GM18861 (cell line): ENCODE measurements around the gene OR6P1.

Experiments used
- ATAC-seq: cut with Tn5 transposase; IDR thresholded peaks from one replicate; pipeline ENCODE4 v1.9.1; 2021; ENCODE audit not compliant: unreplicated experiment

OR6P1 gene, protein sequence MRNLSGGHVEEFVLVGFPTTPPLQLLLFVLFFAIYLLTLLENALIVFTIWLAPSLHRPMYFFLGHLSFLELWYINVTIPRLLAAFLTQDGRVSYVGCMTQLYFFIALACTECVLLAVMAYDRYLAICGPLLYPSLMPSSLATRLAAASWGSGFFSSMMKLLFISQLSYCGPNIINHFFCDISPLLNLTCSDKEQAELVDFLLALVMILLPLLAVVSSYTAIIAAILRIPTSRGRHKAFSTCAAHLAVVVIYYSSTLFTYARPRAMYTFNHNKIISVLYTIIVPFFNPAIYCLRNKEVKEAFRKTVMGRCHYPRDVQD

GRCh38 chr1:158570480-158570879 lies at the start of gene OR6P1:
Gene OR6P1 (minus strand): TSS chr1:158570580. CDS start chr1:158563604, 6,976 bp downstream.
- no peak for ATAC-seq

DNA sequence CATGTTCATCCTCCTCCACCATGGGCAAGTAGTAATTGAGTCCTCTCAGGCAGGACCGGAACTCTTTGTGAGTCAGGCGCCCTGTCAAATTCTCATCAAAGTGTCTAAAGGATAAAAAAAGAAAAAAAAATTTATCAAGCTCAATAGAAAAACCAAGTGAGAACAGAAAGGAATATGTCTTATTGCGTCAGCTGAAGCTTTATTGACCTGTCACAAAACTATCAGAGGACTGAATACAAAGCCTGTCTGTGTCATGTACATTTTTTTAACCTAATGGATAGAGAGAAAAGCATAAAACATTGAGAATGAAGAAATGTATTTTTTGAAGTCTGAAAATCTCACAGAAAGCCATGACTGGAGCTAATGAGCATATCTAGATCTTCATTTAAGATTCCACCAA lies 43.4 kb upstream of the OR6P1 start:
- no peak for ATAC-seq

DNA sequence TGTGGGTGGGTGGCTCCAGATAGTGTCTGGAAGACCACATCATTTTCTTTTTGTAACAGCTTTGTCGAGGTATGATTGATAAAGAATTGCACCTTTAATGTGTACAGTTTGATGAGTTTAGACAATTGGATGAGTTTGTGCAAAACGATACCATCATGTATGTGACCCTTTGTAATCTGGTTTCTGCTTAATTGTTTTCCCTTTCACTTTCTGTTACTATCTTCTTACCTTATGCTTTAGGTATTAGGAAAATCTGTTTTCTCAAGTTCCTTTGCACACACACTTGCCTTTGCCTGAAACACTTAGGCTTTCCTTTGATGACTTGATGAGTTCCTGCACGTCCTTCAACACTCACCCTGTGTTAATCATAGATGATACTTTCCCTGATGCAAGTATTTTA lies 41.5 kb upstream of the OR6P1 start:
- no peak for ATAC-seq

DNA sequence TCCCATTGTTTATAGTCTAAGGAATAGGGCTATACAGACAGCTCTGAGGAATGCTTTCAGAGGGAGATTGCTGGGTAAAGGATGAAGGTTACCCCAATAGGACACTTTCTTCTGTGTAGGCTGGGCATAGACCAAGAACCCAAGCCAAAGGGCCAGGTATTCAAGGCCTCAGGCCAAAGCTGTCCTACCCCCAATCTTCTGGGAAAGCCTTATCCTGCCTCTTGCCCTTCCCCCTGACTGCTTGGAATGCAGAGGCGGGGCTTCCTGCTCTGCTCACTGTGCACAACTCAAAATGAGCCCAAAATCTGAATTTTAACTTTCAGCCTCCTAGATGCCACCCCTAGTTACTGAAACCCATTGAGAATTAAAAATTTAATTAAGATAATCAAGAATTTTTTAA lies 36.9 kb upstream of the OR6P1 start:
- no peak for ATAC-seq

- no peak for ATAC-seq
Observed at GRCh38 chr1:158604968-158605367, 34.6 kb upstream of the OR6P1 start, which contains the start of gene OR10Z1. Gene OR10Z1 (plus strand): TSS chr1:158605268. CDS start chr1:158606439, 1,171 bp downstream.

- no peak for ATAC-seq
Observed at GRCh38 chr1:158600735-158601134, 30.4 kb upstream of the OR6P1 start.

GRCh38 chr1:158586942-158587341 lies 16.6 kb upstream of the OR6P1 start:
- ATAC-seq, result no peak

DNA sequence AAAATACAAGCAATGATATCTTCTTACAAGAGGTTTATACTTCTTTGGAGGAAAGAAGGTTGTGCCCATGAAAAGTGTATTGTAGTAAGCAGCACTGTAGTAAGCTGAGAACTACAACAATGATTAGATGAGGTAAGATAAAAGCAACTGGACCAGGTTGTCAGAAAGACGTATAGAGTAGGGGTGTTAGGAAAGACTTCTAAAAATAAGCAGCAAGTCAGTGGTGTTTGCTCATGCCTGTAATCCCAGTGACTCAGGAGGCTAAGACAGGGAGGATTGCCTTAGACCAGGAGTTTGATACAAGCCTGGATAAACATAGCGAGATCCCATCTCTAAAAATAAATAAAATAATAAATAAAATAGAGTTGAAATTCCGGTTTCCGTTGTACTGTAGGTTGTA lies 13.6 kb upstream of the OR6P1 start:
- no peak for ATAC-seq

DNA sequence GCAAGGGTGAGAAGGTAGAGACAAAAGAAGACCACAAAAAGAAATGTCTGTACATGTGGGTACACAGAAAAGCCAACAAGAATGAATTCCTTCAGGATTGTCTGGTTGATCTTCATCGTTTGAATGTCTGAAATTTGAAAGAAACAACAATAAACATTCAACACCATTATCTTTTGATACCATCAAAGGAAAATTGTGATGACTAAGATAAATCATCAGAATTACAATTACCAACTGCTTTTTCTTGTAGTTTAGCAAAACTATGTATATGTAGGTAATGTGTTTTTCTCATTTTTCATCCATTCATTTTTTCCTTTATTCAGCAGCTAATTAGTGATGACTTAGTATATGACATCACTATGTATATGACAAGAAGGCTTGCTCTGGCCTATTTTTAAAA lies 9.4 kb upstream of the OR6P1 start, which contains the start of gene OR10X1:
OR10X1 (minus strand) TSS at position 167 of the 400 bp plus-strand sequence; CDS start at position 167, 0 bp downstream.
- no peak for ATAC-seq

DNA sequence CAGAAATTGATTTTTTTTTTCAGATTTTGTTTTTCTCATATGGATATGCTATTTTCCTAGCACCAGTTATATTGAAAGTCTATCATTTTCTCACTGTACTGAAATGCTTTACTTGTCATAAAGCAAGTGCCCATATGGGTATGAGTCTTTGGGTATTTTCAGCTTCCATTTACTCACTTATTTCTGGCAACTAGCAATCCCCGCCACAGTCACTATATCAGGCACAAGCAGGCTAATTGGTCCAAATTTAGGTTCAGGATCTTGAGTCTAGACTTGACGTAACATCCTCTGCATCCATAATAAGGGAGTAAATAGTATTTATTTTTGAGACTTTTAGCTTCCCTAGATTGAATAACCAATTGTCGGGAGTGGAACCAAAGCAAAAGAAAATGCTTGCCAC lies 7.2 kb upstream of the OR6P1 start:
- ATAC-seq, result no peak

DNA sequence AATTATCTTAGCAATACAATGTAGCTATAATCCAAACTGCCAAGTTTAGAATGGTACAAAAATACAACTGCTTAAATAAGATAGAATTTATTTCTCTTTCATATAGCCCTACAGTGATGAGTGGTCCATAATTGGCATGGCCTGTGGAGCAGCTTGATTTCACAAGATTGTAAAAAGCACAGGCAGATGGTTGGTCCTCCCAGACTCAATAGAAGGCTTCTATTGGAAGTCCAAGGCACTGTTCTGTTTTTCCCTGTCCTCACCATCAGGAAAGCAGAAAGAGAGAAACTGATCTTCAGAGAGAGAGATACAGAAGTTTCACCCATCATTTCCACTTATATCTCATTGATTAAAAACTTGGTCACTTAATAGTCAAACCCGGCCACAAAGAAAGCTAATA lies 1.8 kb upstream of the OR6P1 start:
- no peak for ATAC-seq

DNA sequence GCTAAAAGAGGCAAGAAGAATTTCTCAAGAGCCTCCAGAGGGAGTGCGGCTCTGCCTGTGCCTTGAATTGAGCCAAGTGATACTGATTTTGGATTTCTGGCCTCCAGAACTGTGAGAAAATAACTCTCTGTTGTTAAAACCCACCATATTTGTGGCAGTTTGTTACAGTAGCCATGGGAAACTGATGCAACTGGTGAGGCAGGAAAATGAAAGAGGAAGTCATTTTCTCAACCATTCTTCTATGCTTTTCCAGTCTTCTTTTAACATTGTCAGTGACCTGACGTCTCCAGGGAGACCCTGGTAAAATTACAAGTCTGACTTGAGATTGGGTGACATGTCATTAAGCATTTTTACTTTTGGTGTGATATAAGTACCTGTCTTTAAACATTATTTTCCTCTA lies 5.8 kb downstream of the OR6P1 start:
- no peak for ATAC-seq

DNA sequence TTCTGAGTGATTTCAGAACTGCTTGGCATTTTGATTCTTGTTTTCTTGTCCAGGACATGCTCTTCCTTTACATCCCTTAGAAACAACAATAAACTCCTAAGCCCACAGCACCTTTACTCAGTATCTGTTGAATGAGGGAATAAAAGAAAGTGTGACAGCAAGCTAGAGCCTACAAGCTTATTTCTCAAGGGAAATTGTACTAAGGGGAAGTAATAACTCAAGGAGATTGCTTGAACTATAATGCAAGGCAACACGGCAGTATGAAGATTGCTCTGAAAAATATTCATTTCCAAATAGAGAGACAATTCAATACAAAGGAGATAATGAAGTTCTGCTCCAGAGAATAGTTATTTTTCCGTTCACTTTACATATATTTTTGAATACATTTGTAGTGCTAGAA lies 6.5 kb downstream of the OR6P1 start:
- no peak for ATAC-seq

GRCh38 chr1:158559696-158560095 lies 10.7 kb downstream of the OR6P1 start:
- no peak for ATAC-seq

GRCh38 chr1:158554352-158554751 lies 16.0 kb downstream of the OR6P1 start, which contains the start of gene OR6Y1:
Gene OR6Y1 (minus strand): TSS chr1:158554405. CDS start chr1:158548105, 6,300 bp downstream.
- ATAC-seq, result no peak

DNA sequence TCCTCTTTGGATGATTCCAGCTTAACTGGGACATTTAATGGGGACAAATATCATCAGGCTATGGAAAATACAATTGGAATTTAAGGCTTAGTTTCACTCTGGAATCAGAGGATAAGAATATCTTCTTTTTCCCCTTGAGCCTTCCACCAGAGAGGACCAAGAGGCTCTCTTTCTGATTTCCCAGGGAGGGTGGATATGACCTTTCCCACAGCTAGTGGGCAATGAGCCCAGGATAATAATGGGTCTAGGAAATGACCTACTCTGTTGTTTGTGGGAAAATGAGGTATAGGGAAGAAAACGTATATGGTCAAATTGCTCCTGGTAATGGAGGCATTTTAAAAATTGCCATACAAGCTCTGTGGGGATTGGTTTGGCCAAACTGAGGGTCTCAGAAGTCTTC lies 18.1 kb downstream of the OR6P1 start:
- no peak for ATAC-seq

- ATAC-seq, result no peak
Observed at GRCh38 chr1:158547533-158547932, 22.8 kb downstream of the OR6P1 start.

DNA sequence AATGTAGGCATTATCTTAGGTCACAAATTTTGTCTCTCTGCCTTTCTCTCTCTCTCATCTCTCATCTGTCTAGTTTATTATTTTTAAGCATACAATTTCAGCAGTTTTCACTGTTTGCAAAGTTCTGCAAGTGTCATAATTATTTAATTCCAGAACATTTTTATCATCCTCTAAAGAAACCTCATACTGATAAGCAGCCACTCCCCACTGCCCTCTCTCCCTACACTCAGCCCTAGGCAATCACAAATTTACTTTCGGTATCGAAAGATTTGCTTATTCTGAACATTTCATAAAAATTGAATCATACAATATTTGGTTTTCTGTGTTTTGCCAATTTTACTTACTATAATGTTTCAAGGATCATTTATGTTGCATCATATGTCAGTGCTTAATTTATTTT lies 32.8 kb downstream of the OR6P1 start:
- ATAC-seq, result no peak

- no peak for ATAC-seq
Observed at GRCh38 chr1:158534496-158534895, 35.9 kb downstream of the OR6P1 start.

DNA sequence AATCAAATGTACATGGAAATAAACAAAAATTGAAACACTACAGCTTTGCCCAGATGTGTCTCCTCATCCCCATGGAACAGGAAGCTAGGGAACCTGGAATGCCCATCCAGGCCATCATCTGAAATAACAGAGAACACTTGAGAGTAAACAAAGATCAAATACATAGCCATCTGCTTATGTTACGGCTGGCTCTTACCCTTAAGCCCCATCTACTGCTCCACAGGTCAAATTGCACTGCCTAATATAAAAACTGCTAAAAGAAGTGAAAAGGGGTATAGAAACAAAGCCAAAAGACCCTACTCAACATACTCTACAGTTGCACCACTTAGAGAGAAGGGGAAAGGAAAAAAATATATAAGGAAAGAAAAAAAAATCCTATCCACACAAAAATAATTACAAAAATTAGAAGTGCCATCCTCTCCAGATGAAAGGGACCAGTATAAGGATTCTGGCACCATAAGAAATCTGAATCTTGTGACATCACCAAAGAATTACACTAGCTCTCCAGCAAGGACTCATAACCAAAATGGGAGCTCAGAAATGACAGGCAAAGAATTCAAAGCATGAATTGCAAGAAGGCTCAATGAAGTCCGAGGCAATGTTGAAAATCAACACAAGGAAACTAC lies 43.1 kb downstream of the OR6P1 start:
- ATAC-seq, result no peak

GRCh38 chr1:158521666-158522058 lies 48.7 kb downstream of the OR6P1 start:
- no peak for ATAC-seq

DNA sequence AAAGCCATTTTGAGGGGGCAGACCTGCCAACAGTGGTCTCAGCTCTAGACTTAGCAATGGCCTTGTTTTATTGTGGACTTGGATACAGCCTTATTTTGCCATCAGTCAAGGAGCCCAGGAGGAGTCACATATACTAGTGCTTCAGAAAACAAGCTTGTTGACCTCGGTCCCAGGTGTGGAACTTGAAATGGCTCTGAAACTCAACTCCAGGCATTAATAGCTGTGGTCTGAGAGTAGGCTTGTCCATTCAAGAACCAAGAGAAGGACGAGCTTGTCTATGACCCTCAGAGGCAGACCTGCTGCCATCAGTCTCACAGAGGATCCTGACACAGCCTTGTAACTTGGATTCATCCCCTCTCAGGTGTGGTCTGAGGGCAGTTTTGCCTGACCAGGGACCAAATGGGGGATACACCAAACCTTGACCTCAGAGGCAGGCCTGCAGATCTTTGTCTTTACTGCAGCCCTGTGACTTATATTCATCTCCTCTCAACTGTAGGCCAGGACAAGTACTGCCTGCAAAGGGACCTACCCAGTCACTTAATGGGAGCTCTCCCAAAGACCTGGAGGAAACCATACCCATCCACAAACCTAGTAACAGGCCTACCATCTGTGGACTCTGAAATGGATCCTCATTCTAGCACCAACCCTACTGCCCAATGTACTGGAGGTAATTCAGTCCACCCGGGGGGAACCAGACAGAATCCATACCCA lies 49.3 kb downstream of the OR6P1 start:
- ATAC-seq, result no peak
